K562 (cell line): ENCODE data around the gene SELENOF. TPM values are rescaled to one million over a fixed set of nuclear protein-coding genes. Genes with fewer than 3 reads are reported as not detected.

Experiments used
- ATAC-seq: fragments of 200-7000 bp; cut with Tn5 transposase; 3 replicates; pipeline ENCODE4 v1.9.1; 2020; ENCODE audit warnings: moderate library complexity
- BruUV-seq: library from RNA; stranded (reverse); fragments of 400-500 nt; replicated peaks from 2 replicates; lab custom pipeline; 2021; lab: Mats Ljungman, UMichigan
- CTCF ChIA-PET: fragments of 300-600 bp; formaldehyde crosslinking; extraction: SDS; loops from one replicate; lab custom pipeline; 2021; ENCODE audit warnings: low intra/inter-chr PET ratio; lab: Yijun Ruan, JAX
- POLR2A ChIA-PET: fragments of 300-600, 350-650 bp; sonication (Branson Sonifier 250); formaldehyde crosslinking; extraction: SDS; loops from one replicate; lab custom pipeline; 2021; ENCODE audit warnings: antibody characterized with exemption, inconsistent platforms; lab: Yijun Ruan, JAX
- DNase-seq, 4 experiments: peaks; one replicate each; pipeline versions ENCODE4 v3.0.0 to v3.0.0-alpha.2; 2011 to 2018; ENCODE audit warnings: low spot score in 3 of 4, mixed read lengths in 3 of 4; ENCODE audit errors: extremely low read depth in 1 of 4
- FAIRE-seq: peaks from 2 replicates; lab custom pipeline; 2011; peaks lifted over from hg19 to GRCh38; lab: Jason Lieb, UNC
- H2AFZ ChIP-seq: 2 replicates; pipeline ENCODE4 v1.6.0; 2011; ENCODE audit warnings: low read depth, low read length, control low read depth, inconsistent platforms
- H3K27ac ChIP-seq: fragments of 200-600 bp; 3 replicates; pipeline ENCODE4 v1.8.0; 2011; ENCODE audit warnings: low read depth, mild to moderate bottlenecking, control low read depth, inconsistent platforms, low read length, moderate library complexity, mixed read lengths; ENCODE audit errors: extremely low read depth
- H3K27me3 ChIP-seq, 2 experiments: fragments of 300-600 bp in 1 of 2; 2 replicates in 1 of 2; 3 replicates in 1 of 2; pipeline versions ENCODE4 v1.6.0 to v1.8.0; 2011; ENCODE audit warnings: inconsistent platforms in 2 of 2, low read length in 2 of 2, mild to moderate bottlenecking in 1 of 2, mixed read lengths in 1 of 2, moderate library complexity in 1 of 2; ENCODE audit not compliant: control insufficient read depth in 2 of 2, insufficient read depth in 2 of 2
- H3K36me3 ChIP-seq: fragments of 300-600 bp; 3 replicates; pipeline ENCODE4 v1.8.0; 2011; ENCODE audit warnings: mild to moderate bottlenecking, low read length, inconsistent platforms; ENCODE audit not compliant: control insufficient read depth, insufficient read depth
- H3K4me1 ChIP-seq, 2 experiments: fragments of 200-600 bp in 1 of 2; replicated peaks in 1 of 2; 2 replicates in 1 of 2; 3 replicates in 1 of 2; pipeline versions ENCODE4 v1.5.1 to v1.8.0; 2011; ENCODE audit warnings: inconsistent platforms in 2 of 2, low read length in 2 of 2, mild to moderate bottlenecking in 1 of 2, mixed read lengths in 1 of 2, moderate library complexity in 1 of 2; ENCODE audit not compliant: control insufficient read depth in 2 of 2, insufficient read depth in 2 of 2
- H3K4me2 ChIP-seq: 2 replicates; pipeline ENCODE4 v1.6.1; 2011; ENCODE audit warnings: low read length, control low read depth, inconsistent platforms, mixed read lengths; ENCODE audit not compliant: insufficient read depth
- H3K4me3 ChIP-seq: fragments of 200-600 bp; sonication (generic), shearing (Covaris generic); 2 replicates; pipeline ENCODE4 v1.5.1; 2016; ENCODE audit warnings: control low read depth, inconsistent platforms
- H3K79me2 ChIP-seq: fragments of 200-600 bp; 3 replicates; pipeline ENCODE4 v1.8.0; 2011; ENCODE audit warnings: low read length, inconsistent platforms; ENCODE audit not compliant: control insufficient read depth, insufficient read depth
- H3K9ac ChIP-seq, 2 experiments: 2 replicates each; pipeline versions ENCODE4 v1.6.0 to v1.6.1; 2011; ENCODE audit warnings: low read depth in 2 of 2, low read length in 2 of 2, control low read depth in 1 of 2, inconsistent platforms in 1 of 2, mild to moderate bottlenecking in 1 of 2, mixed read lengths in 1 of 2; ENCODE audit not compliant: insufficient read depth in 1 of 2
- H3K9me1 ChIP-seq: one replicate; pipeline ENCODE4 v1.6.0; 2011; ENCODE audit warnings: inconsistent platforms, mild to moderate bottlenecking, low read length, moderate library complexity; ENCODE audit not compliant: control insufficient read depth, insufficient read depth
- H3K9me3 ChIP-seq: replicated peaks from 2 replicates; pipeline ENCODE4 v1.5.1; 2011; ENCODE audit warnings: low read depth, low read length, inconsistent platforms; ENCODE audit not compliant: control insufficient read depth, insufficient read depth
- H4K20me1 ChIP-seq: replicated peaks from 2 replicates; pipeline ENCODE4 v1.6.1; 2011; ENCODE audit warnings: low read length, inconsistent platforms, mixed read lengths; ENCODE audit not compliant: control insufficient read depth, insufficient read depth
- CBFA2T2 ChIP-seq: fragments of 450-650 bp; conservative IDR thresholded peaks from 2 replicates; pipeline ENCODE4 v1.6.1; 2017; ENCODE audit warnings: mild to moderate bottlenecking
- CCAR2 ChIP-seq: fragments of 200-400 bp; formaldehyde crosslinking; IDR thresholded peaks from 2 replicates; pipeline ENCODE4 v1.6.1; 2017; ENCODE audit warnings: mild to moderate bottlenecking, low read depth, low read length
- CREM ChIP-seq: IDR thresholded peaks from 2 replicates; pipeline ENCODE4 v1.6.1; 2014; ENCODE audit warnings: antibody characterized with exemption, low read depth
- DPF2 ChIP-seq: fragments of 450-650 bp; IDR thresholded peaks from 2 replicates; pipeline ENCODE4 v1.6.1; 2016
- FOS ChIP-seq: IDR thresholded peaks from 3 replicates; pipeline ENCODE4 v1.6.1; 2011; ENCODE audit not compliant: insufficient read length; ENCODE audit errors: extremely low read depth
- FOXK2 ChIP-seq, 2 experiments: fragments of 450-650 bp; IDR thresholded peaks in 1 of 2; conservative IDR thresholded peaks in 1 of 2; 2 replicates each; pipeline ENCODE4 v1.6.1; 2016; ENCODE audit warnings: low read depth in 2 of 2, mild to moderate bottlenecking in 1 of 2
- HDAC1 ChIP-seq, 2 experiments: fragments of 450-650 bp; IDR thresholded peaks; 2 replicates each; pipeline ENCODE4 v1.6.1; 2016 to 2017; ENCODE audit warnings: inconsistent platforms in 1 of 2, mild to moderate bottlenecking in 1 of 2, moderate library complexity in 1 of 2
- MAFF ChIP-seq: IDR thresholded peaks from 2 replicates; pipeline ENCODE4 v1.6.1; 2012; ENCODE audit warnings: low read length, improper control_type of control experiment
- MAZ ChIP-seq, 2 experiments: fragments of 450-650 bp in 1 of 2; sonication (generic) in 1 of 2; formaldehyde crosslinking; IDR thresholded peaks in 1 of 2; conservative IDR thresholded peaks in 1 of 2; 2 replicates each; pipeline versions ENCODE4 v1.4.0 to v1.5.0; 2020; ENCODE audit warnings: mild to moderate bottlenecking in 1 of 2, missing genetic modification reagents in 1 of 2
- POLR2A ChIP-seq: fragments of 450-650 bp; conservative IDR thresholded peaks from 2 replicates; pipeline ENCODE4 v1.6.1; 2016
- SMAD4 ChIP-seq: fragments of 250-450 bp; sonication (Bioruptor Pico); conservative IDR thresholded peaks from 2 replicates; pipeline ENCODE4 v1.8.0; 2021; ENCODE audit warnings: inconsistent platforms, mild to moderate bottlenecking, moderate library complexity
- SMARCE1 ChIP-seq: fragments of 450-650 bp; IDR thresholded peaks from 2 replicates; pipeline ENCODE4 v1.7.1; 2016; ENCODE audit warnings: mild to moderate bottlenecking
- ZBTB1 ChIP-seq: sonication (generic); formaldehyde crosslinking; IDR thresholded peaks from 2 replicates; pipeline ENCODE4 v1.8.1; 2023; ENCODE audit warnings: missing genetic modification reagents, low read depth, mild to moderate bottlenecking, borderline replicate concordance
- ZNF174 ChIP-seq: fragments of 250-450 bp; sonication (Bioruptor Pico); IDR thresholded peaks from 2 replicates; pipeline ENCODE4 v1.4.0; 2020; ENCODE audit warnings: mild to moderate bottlenecking
- ZNF41 ChIP-seq: fragments of 250-450 bp; sonication (Bioruptor Pico); conservative IDR thresholded peaks from 2 replicates; pipeline ENCODE4 v1.4.0; 2020; ENCODE audit warnings: mild to moderate bottlenecking
- ZNF699 ChIP-seq: fragments of 250-450 bp; sonication (Bioruptor Pico); IDR thresholded peaks from 2 replicates; pipeline ENCODE4 v1.8.0; 2021; ENCODE audit warnings: mild to moderate bottlenecking, moderate library complexity; ENCODE audit not compliant: insufficient replicate concordance
- ZNF780A ChIP-seq: fragments of 250-450 bp; sonication (Bioruptor Pico); IDR thresholded peaks from 2 replicates; pipeline ENCODE4 v1.5.0; 2021; ENCODE audit warnings: mild to moderate bottlenecking
- WGBS: fragments of 100-300 bp; shearing (Covaris generic); methylation state at CpG from one replicate; pipeline ENCODE4 v1.1.6; 2016; ENCODE audit warnings: low coverage, mixed read lengths; ENCODE audit not compliant: insufficient coverage; ENCODE audit errors: missing lambda C conversion rate; 5-methylcytosine and 5-hydroxymethylcytosine counted together
- in situ Hi-C: fragments of 300-500 bp; cut with MboI; formaldehyde crosslinking; loops from 4 replicates; pipeline ENCODE4 v1.15.0; 2018; ENCODE audit warnings: inconsistent platforms, mixed read lengths
- intact Hi-C: fragments of 100-400 bp; cut with micrococcal nuclease; formaldehyde crosslinking; loops from 2 replicates; pipeline ENCODE4 v1.14.2; 2022
- polyA plus RNA-seq, 8 experiments: library from polyadenylated mRNA; depleted of rRNA in 4 of 8; stranded (reverse) in 5 of 8; unstranded in 3 of 8; fragments of >200 nt; fragmentation: Nextera tagmentation in 2 of 8; fragmentation: Illumina TruSeq in 1 of 8; extraction: Ambion mirVana in 2 of 8; extraction: Trizol in 1 of 8; gene quantifications; 2 replicates each; pipeline versions ENCODE4 v1.2.1 to v1.2.3, GENCODE V29; 2011 to 2014; ENCODE audit warnings: inconsistent platforms in 1 of 8, missing spikeins in 1 of 8
- total RNA-seq, 7 experiments: library from RNA; depleted of rRNA in 6 of 7; stranded (reverse); fragments of >200 nt in 6 of 7; fragmentation: Illumina TruSeq in 2 of 7; extraction: Trizol in 2 of 7; gene quantifications; 2 replicates each; pipeline versions ENCODE4 v1.2.1 to v1.2.3, GENCODE V29; 2011 to 2021; ENCODE audit warnings: low replicate concordance in 1 of 7
- TF ChIP-seq, protein P1 (sequence below): fragments of 450-650 bp; IDR thresholded peaks from 2 replicates; pipeline ENCODE4 v1.7.1; 2018; ENCODE audit warnings: mild to moderate bottlenecking, low read depth; ENCODE audit not compliant: partially characterized antibody
- TF ChIP-seq, protein P2 (sequence below): fragments of 450-650 bp; IDR thresholded peaks from 2 replicates; pipeline ENCODE4 v1.6.1; 2016; ENCODE audit warnings: antibody characterized with exemption

SELENOF gene
- total and polyA plus RNA-seq, 9 of the 15 experiments (the other 6 are each of a cell fraction or from before 2014, with no cell fraction given), result 115 to 394 (median 215) TPM

DNA sequence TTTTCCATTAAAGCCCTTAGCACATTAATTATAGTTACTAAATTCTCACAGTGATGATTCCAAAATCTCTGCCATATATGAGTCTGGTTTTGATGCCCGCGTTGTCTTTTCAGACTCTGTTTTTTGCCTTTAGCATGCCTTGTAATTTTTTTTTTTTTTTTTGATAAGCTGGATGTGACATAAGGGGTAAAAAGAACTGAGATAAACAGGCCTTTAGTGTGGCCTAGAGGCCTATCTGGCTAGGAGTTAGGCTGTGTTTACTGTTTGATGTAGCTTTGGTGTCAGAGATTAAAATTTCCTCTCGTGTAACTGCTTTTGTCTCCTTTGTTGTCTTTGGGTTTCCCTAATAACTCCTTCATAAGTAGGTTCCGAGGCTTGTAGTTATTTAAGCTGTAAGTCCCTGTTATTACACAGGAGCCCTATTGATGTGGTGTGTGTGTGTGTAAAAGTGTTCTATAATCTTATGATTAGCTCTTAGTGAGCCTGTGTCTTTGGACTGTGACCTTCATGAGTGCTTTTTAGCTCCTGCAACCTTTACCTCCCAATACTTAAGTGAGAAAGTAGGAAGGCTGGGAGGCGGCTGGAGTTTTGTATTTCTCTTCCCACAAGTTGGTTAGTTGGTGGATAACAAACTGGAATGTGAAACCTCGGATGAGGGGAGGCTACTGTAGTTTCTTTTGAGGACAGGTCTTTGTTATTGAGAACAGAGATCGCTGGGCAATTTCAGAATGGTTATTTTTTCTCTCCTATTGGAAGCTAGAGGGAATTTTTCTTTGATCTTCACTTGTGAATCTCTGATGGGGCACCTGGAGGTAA is 19.8 kb upstream of the SELENOF start:
- Histone ChIP-seq H3K36me3 (no peaks in the 10 kb centered on the region), H3K4me3 (peak overlapping the region; percentile 7), H2AFZ (peak overlapping the region; percentile 41), H3K9me1 (no peaks in the 10 kb centered on the region), H3K4me2 (peak overlapping the region; percentile 62), H3K9ac (peak overlapping the region; percentile 42 to 46; a peak in 3 of 4 replicates), H3K27me3 (no peaks in the 10 kb centered on the region), H3K4me1 (peaks cover 2 to 8% of the 10 kb centered on the region in 2 experiments; a peak in 3 of 5 replicates), H3K27ac (peak overlapping the region; percentile 76), H3K9me3 (no peaks in the 10 kb centered on the region), H3K79me2 (peaks cover 98% of the 10 kb centered on the region), H4K20me1 (no peaks in the 10 kb centered on the region)
- ATAC-seq, result peak; percentile 79
- intact Hi-C loops (no loop called here), in situ Hi-C loops (no loop called here)
- 13% methylated on average over 7 of the region's 7 CpGs for WGBS
- no TSS peak for BruUV-seq
- POLR2A ChIA-PET, result interaction anchor here (0.8 to 4.3 kb wide), 9 partner anchors 8 to 229 kb away, joined by 3 to 36 read pairs (median 5); partner anchors contain the start of genes HS2ST1, SELENOF and SH3GLB1
- FAIRE-seq, result peak; percentile 75
- DNase-seq, result peak in 2 of 4 experiments; percentile 19 to 53
- CTCF ChIA-PET, result no interaction called here
- TF ChIP-seq ZBTB1, result no peak
- TF ChIP-seq HDAC1 (IDR thresholded peaks at IDR 0.05), result no peak
- TF ChIP-seq ZNF174 (CRISPR knock-in tag), result no peak
- TF ChIP-seq ZNF699 (CRISPR knock-in tag), result no peak
- TF ChIP-seq ZNF41, result no peak
- TF ChIP-seq CBFA2T2, result peak; percentile 41; the same call in 1 of the 2 replicates
- TF ChIP-seq SMAD4 (CRISPR knock-in tag), result no peak
- TF ChIP-seq, protein P1, sequence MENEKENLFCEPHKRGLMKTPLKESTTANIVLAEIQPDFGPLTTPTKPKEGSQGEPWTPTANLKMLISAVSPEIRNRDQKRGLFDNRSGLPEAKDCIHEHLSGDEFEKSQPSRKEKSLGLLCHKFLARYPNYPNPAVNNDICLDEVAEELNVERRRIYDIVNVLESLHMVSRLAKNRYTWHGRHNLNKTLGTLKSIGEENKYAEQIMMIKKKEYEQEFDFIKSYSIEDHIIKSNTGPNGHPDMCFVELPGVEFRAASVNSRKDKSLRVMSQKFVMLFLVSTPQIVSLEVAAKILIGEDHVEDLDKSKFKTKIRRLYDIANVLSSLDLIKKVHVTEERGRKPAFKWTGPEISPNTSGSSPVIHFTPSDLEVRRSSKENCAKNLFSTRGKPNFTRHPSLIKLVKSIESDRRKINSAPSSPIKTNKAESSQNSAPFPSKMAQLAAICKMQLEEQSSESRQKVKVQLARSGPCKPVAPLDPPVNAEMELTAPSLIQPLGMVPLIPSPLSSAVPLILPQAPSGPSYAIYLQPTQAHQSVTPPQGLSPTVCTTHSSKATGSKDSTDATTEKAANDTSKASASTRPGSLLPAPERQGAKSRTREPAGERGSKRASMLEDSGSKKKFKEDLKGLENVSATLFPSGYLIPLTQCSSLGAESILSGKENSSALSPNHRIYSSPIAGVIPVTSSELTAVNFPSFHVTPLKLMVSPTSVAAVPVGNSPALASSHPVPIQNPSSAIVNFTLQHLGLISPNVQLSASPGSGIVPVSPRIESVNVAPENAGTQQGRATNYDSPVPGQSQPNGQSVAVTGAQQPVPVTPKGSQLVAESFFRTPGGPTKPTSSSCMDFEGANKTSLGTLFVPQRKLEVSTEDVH, result no peak
- no peak for TF ChIP-seq POLR2A
- TF ChIP-seq ZNF780A, result no peak
- 0 out of 4 replicates have a peak, but pooled peaks of 1 of the 2 experiments have one; percentile 15 for TF ChIP-seq MAZ (CRISPR knock-in tag; conservative IDR thresholded peaks at IDR 0.05 in 1 of 2, IDR thresholded peaks at IDR 0.05 in 1 of 2)
- no peak for TF ChIP-seq CREM
- TF ChIP-seq FOXK2 (conservative IDR thresholded peaks at IDR 0.05 in 1 of 2, IDR thresholded peaks at IDR 0.05 in 1 of 2; ENCODE audit: low read depth in 2 of 2), result peak; percentile 63 to 74
- no peak for TF ChIP-seq SMARCE1
- TF ChIP-seq, protein P2, sequence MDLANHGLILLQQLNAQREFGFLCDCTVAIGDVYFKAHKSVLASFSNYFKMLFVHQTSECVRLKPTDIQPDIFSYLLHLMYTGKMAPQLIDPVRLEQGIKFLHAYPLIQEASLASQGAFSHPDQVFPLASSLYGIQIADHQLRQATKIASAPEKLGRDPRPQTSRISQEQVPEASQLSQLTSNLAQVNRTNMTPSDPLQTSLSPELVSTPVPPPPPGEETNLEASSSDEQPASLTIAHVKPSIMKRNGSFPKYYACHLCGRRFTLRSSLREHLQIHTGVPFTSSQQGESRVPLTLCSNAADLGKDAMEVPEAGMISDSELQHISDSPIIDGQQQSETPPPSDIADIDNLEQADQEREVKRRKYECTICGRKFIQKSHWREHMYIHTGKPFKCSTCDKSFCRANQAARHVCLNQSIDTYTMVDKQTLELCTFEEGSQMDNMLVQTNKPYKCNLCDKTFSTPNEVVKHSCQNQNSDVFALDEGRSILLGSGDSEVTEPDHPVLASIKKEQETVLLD, result no peak
- TF ChIP-seq FOS, result no peak
- TF ChIP-seq CCAR2, result no peak
- TF ChIP-seq DPF2, result 0 out of 2 replicates have a peak, but pooled peaks have one; percentile 46
- no peak for TF ChIP-seq MAFF
